ENCODE results near the gene POC5. TPM values are rescaled to one million over a fixed set of nuclear protein-coding genes. Genes with fewer than 3 reads are reported as not detected.

POC5 gene
- total and polyA plus RNA-seq, 2 of the 4 experiments (the other 2 are of a cell fraction) = 6.6 to 12.9 TPM

DNA sequence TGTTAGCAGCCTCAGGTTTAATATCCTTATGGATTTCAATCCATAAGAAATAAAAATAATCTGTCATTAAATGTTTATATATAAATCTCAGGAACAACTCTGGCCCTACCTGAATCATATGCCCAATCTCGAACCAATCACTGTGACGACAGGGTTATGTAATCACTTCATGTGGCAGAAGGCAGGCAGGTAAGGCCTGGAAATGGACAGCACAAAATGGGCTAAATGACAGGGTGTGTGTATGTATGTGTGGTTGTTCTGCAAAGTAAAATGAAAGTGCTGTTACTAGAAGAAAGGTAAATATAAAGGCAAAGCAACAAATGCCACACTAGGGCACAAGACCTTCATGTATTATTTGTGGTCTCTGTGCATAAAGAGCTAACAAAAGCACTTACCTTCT lies 86.4 kb downstream of the POC5 start:
- Histone ChIP-seq H3K4ac (ENCODE audit: low read depth, low read length) (no peak overlapping the region), H2BK20ac (ENCODE audit: low read depth, low read length) (no peak overlapping the region), H4K8ac (ENCODE audit: low read depth in 2 of 2, low read length in 2 of 2) (no peak overlapping the region), H3K9me1 (ENCODE audit: insufficient read depth, low read length) (no peaks in the 10 kb centered on the region), H3K9me3 (ENCODE audit: control insufficient read depth, insufficient read depth, low read length) (no peaks in the 10 kb centered on the region), H3K79me1 (ENCODE audit: low read depth in 1 of 2, low read length in 2 of 2) (no peaks in the 10 kb centered on the region), H3K36me3 (ENCODE audit: control insufficient read depth, insufficient read depth, low read length) (no peaks in the 10 kb centered on the region), H2AK9ac (replicated peaks; ENCODE audit: low read depth, low read length, poor library complexity) (no peak overlapping the region), H3K18ac (ENCODE audit: low read depth, low read length) (no peak overlapping the region), H3K4me3 (ENCODE audit: insufficient read depth, low read depth, low read length) (no peak overlapping the region), H2AFZ (replicated peaks; ENCODE audit: low read length, poor library complexity) (no peak overlapping the region), H4K5ac (ENCODE audit: low read depth, low read length) (no peak overlapping the region), H4K20me1 (ENCODE audit: insufficient read depth, low read length) (no peaks in the 10 kb centered on the region), H3K27me3 (ENCODE audit: control insufficient read depth, insufficient read depth, low read length) (no peaks in the 10 kb centered on the region), H3K9ac (ENCODE audit: low read depth, low read length) (no peak overlapping the region), H2BK15ac (ENCODE audit: low read depth, low read length) (no peak overlapping the region), H3K4me1 (ENCODE audit: control insufficient read depth, insufficient read depth, low read length) (no peaks in the 10 kb centered on the region), H3K23ac (ENCODE audit: low read depth, low read length) (no peak overlapping the region), H4K91ac (ENCODE audit: insufficient read depth, low read depth, low read length) (no peak overlapping the region), H3K4me2 (ENCODE audit: low read depth, low read length) (no peak overlapping the region), H3K27ac (ENCODE audit: insufficient read depth, low read length) (no peak overlapping the region), H2BK120ac (ENCODE audit: low read depth, low read length) (no peak overlapping the region), H3K14ac (replicated peaks; ENCODE audit: low read depth, low read length) (no peak overlapping the region), H3K56ac (ENCODE audit: extremely low read depth, insufficient read depth, low read length) (no peak overlapping the region), H2BK5ac (ENCODE audit: low read depth, low read length, poor library complexity, severe bottlenecking) (no peak overlapping the region), H2AK5ac (ENCODE audit: low read depth, low read length) (no peak overlapping the region)
- POLR2A ChIA-PET (ENCODE audit: unreplicated experiment) = no interaction called here
- in situ Hi-C loops (cut with MboI; ENCODE audit: low sequenced_read_pairs) = no loop called here
- intact Hi-C loops (cut with micrococcal nuclease) = no loop called here
- dilution Hi-C loops (cut with HindIII; ENCODE audit: low sequenced_read_pairs, unreplicated experiment) = no loop called here
- WGBS, 2 experiments (ENCODE audit: extremely low coverage in 2 of 2, insufficient read length in 1 of 2) = no CpG with 5 or more reads among the region's 2 CpGs
- BruUV-seq (replicated peaks) = no TSS peak
- DNase-seq = no peak
- TF ChIP-seq POLR2A (IDR thresholded peaks at IDR 0.05; ENCODE audit: low read depth, low read length) = no peak
- TF ChIP-seq FOS (IDR thresholded peaks at IDR 0.05; ENCODE audit: low read depth, low read length) = no peak
- no peak for TF ChIP-seq CHD1 (IDR thresholded peaks at IDR 0.05; ENCODE audit: low read depth, low read length)
- TF ChIP-seq, protein P1, sequence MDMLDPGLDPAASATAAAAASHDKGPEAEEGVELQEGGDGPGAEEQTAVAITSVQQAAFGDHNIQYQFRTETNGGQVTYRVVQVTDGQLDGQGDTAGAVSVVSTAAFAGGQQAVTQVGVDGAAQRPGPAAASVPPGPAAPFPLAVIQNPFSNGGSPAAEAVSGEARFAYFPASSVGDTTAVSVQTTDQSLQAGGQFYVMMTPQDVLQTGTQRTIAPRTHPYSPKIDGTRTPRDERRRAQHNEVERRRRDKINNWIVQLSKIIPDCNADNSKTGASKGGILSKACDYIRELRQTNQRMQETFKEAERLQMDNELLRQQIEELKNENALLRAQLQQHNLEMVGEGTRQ (IDR thresholded peaks at IDR 0.05; ENCODE audit: low read depth, low read length) = no peak
- TF ChIP-seq MXI1 (IDR thresholded peaks at IDR 0.05; ENCODE audit: borderline replicate concordance, low read depth, low read length) = no peak
- TF ChIP-seq BHLHE40 (IDR thresholded peaks at IDR 0.05; ENCODE audit: low read depth, low read length) = no peak
- TF ChIP-seq NFE2L2 (IDR thresholded peaks at IDR 0.05; ENCODE audit: low read depth, low read length) = no peak
- TF ChIP-seq, protein P2, sequence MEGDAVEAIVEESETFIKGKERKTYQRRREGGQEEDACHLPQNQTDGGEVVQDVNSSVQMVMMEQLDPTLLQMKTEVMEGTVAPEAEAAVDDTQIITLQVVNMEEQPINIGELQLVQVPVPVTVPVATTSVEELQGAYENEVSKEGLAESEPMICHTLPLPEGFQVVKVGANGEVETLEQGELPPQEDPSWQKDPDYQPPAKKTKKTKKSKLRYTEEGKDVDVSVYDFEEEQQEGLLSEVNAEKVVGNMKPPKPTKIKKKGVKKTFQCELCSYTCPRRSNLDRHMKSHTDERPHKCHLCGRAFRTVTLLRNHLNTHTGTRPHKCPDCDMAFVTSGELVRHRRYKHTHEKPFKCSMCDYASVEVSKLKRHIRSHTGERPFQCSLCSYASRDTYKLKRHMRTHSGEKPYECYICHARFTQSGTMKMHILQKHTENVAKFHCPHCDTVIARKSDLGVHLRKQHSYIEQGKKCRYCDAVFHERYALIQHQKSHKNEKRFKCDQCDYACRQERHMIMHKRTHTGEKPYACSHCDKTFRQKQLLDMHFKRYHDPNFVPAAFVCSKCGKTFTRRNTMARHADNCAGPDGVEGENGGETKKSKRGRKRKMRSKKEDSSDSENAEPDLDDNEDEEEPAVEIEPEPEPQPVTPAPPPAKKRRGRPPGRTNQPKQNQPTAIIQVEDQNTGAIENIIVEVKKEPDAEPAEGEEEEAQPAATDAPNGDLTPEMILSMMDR (conservative IDR thresholded peaks at IDR 0.05; ENCODE audit: low read depth, low read length) = no peak
- ATAC-seq (ENCODE audit: low read depth) = no peak
- CTCF ChIA-PET = no interaction called here

Measured in IMR-90 (cell line).